HepG2 (cell line): ENCODE results near the gene NPDC1. TPM values are rescaled to one million over a fixed set of nuclear protein-coding genes. Genes with fewer than 3 reads are reported as not detected.
A peak's percentile ranks its signal among the peaks of the same experiment; 100 is the strongest.

ENCODE experiments used
- HIC2 ChIP-seq: sonication (generic); formaldehyde crosslinking; IDR thresholded peaks from 2 replicates; pipeline ENCODE4 v1.9.0; 2022; ENCODE audit warnings: low read depth, missing genetic modification reagents
- KDM4B ChIP-seq: sonication (generic); formaldehyde crosslinking; IDR thresholded peaks from 2 replicates; pipeline ENCODE4 v1.4.0; 2020; ENCODE audit warnings: missing genetic modification reagents
- MIER2 ChIP-seq: IDR thresholded peaks from 2 replicates; pipeline ENCODE4 v1.6.1; 2016; ENCODE audit warnings: missing biosample characterization, missing genetic modification reagents
- MXD4 ChIP-seq: IDR thresholded peaks from 2 replicates; pipeline ENCODE4 v1.6.1; 2016; ENCODE audit warnings: mild to moderate bottlenecking, missing biosample characterization, missing genetic modification reagents
- MYPOP ChIP-seq: sonication (generic); formaldehyde crosslinking; IDR thresholded peaks from 2 replicates; pipeline ENCODE4 v1.8.1; 2023; ENCODE audit warnings: mild to moderate bottlenecking, moderate library complexity, missing genetic modification reagents
- PAX8 ChIP-seq: sonication (generic); formaldehyde crosslinking; IDR thresholded peaks from 2 replicates; pipeline ENCODE4 v1.8.0; 2022; ENCODE audit warnings: mild to moderate bottlenecking, missing genetic modification reagents, borderline replicate concordance
- PPARG ChIP-seq: conservative IDR thresholded peaks from 2 replicates; pipeline ENCODE4 v1.6.1; 2016; ENCODE audit warnings: missing biosample characterization, missing genetic modification reagents
- RAD51 ChIP-seq: fragments of 450-650 bp; IDR thresholded peaks from 2 replicates; pipeline ENCODE4 v1.6.1; 2016; ENCODE audit warnings: borderline replicate concordance
- SCMH1 ChIP-seq: sonication (generic); formaldehyde crosslinking; IDR thresholded peaks from 2 replicates; pipeline ENCODE4 v1.9.0; 2021; ENCODE audit warnings: missing genetic modification reagents, mild to moderate bottlenecking, borderline replicate concordance
- SOX5 ChIP-seq: IDR thresholded peaks from 2 replicates; pipeline ENCODE4 v1.6.1; 2016; ENCODE audit warnings: borderline replicate concordance
- SUZ12 ChIP-seq: fragments of 150-350 bp; IDR thresholded peaks from 2 replicates; pipeline ENCODE4 v1.6.1; 2014; ENCODE audit warnings: low read depth, low read length
- ZBTB8A ChIP-seq: sonication (generic); formaldehyde crosslinking; IDR thresholded peaks from 2 replicates; pipeline ENCODE4 v1.4.0; 2020; ENCODE audit warnings: mild to moderate bottlenecking, low read depth, missing genetic modification reagents, borderline replicate concordance
- ZFP36L2 ChIP-seq: sonication (generic); formaldehyde crosslinking; IDR thresholded peaks from 2 replicates; pipeline ENCODE4 v1.4.0; 2020; ENCODE audit warnings: missing genetic modification reagents
- ZNF3 ChIP-seq: IDR thresholded peaks from 2 replicates; pipeline ENCODE4 v1.7.0; 2017; ENCODE audit warnings: inconsistent platforms
- ZNF318 ChIP-seq: sonication (generic); formaldehyde crosslinking; IDR thresholded peaks from 2 replicates; pipeline ENCODE4 v1.4.0; 2020; ENCODE audit warnings: mild to moderate bottlenecking, missing genetic modification reagents
- ZNF761 ChIP-seq: sonication (generic); formaldehyde crosslinking; conservative IDR thresholded peaks from 2 replicates; pipeline ENCODE4 v1.4.0; 2020; ENCODE audit warnings: mild to moderate bottlenecking, missing genetic modification reagents
- ZNF780A ChIP-seq: sonication (generic); formaldehyde crosslinking; IDR thresholded peaks from 2 replicates; pipeline ENCODE4 v1.8.0; 2022; ENCODE audit warnings: mild to moderate bottlenecking, missing genetic modification reagents, moderate library complexity
- polyA plus RNA-seq, 8 experiments: library from polyadenylated mRNA; depleted of rRNA in 3 of 8; stranded (reverse) in 7 of 8; unstranded in 1 of 8; fragments of >200 nt; fragmentation: Illumina TruSeq in 4 of 8; extraction: Trizol in 4 of 8; gene quantifications; 2 replicates each; pipeline versions ENCODE4 v1.2.1 to v1.2.3, GENCODE V29; 2011 to 2016; ENCODE audit warnings: low read depth in 4 of 8, missing spikeins in 1 of 8, mixed read lengths in 1 of 8; ENCODE audit not compliant: insufficient read depth in 1 of 8
- total RNA-seq, 5 experiments: library from RNA; depleted of rRNA; stranded (reverse); fragments of >200 nt; fragmentation: Illumina TruSeq; extraction: Trizol; gene quantifications; 2 replicates each; pipeline ENCODE4 v1.2.3, GENCODE V29; 2016; ENCODE audit warnings: low read depth in 1 of 5
- TF ChIP-seq, protein P1 (sequence below): sonication (generic); formaldehyde crosslinking; IDR thresholded peaks from 2 replicates; pipeline ENCODE4 v1.4.0; 2020; ENCODE audit warnings: mild to moderate bottlenecking, missing genetic modification reagents

The NPDC1 gene
- total and polyA plus RNA-seq, 2 of the 13 experiments (the other 11 are each of a cell fraction or from before 2014, with no cell fraction given): 0.84 to 5.4 TPM

DNA sequence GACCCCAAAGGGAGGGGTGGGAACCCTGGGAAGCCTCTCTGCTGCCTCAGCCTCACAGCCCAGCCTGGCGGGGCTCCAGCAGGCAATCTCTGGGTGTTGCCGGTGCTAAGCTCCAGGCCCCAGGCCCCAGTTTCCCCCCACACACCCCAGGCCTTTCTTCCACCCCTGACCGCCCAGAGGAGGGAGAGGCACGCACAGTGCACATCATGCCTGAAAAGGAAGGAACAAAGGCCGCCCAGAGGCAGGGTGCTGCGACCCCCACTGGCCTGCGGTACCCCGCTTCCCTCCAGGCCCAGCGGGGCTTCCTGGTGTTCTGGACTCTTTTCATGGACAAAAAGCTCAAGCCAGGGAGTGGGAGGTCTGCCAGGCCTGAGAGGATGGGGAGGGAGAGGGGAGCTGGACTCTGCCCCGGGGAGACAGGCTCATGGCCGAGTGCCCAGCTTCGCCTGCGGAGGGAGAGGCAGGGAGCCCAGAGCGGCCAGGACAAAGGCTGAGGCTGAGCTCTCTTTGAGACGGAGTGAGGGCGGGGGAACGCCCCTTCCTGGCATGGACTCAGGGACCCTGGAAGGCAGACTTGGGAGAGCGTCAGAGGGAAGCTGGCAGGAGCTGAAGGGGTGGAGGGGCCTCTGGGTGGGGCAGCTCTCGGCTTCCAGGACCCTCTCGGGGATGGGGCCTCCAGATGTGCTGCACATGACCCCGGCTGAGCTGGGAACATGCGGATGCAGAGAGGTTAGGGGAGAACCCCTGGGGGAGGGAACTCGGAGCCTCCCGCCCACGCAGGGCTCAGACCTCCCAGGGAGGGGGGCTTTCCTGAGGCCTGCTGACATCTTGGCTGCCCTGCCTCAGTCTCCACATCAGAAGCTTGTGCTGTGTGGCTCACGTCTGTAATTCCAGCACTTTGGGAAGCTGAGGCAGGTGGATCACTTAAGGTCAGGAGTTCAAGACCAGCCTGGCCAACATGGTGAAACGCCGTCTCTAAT lies 9.7 kb upstream of the NPDC1 start (continued):
- no peak for TF ChIP-seq ZNF318 (CRISPR knock-in tag)
- no peak for TF ChIP-seq MYPOP
- TF ChIP-seq HIC2 (CRISPR knock-in tag): peak; percentile 91
- TF ChIP-seq SUZ12: no peak
- TF ChIP-seq MIER2 (CRISPR knock-in tag): peak; percentile 73; the same call in 1 of the 2 replicates
- no peak for TF ChIP-seq RAD51
- TF ChIP-seq ZNF780A (CRISPR knock-in tag): no peak
- no peak for TF ChIP-seq ZBTB8A (CRISPR knock-in tag)
- TF ChIP-seq PAX8 (CRISPR knock-in tag): no peak
- TF ChIP-seq KDM4B (CRISPR knock-in tag): no peak
- TF ChIP-seq SOX5 (CRISPR knock-in tag): peak; percentile 43; the same call in 1 of the 2 replicates
- no peak for TF ChIP-seq ZFP36L2
- TF ChIP-seq, protein P1, sequence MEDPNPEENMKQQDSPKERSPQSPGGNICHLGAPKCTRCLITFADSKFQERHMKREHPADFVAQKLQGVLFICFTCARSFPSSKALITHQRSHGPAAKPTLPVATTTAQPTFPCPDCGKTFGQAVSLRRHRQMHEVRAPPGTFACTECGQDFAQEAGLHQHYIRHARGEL (CRISPR knock-in tag): 0 out of 2 replicates have a peak, but pooled peaks have one; percentile 10
- no peak for TF ChIP-seq SCMH1 (CRISPR knock-in tag)
- TF ChIP-seq PPARG (CRISPR knock-in tag): no peak
- TF ChIP-seq MXD4 (CRISPR knock-in tag): no peak
- no peak for TF ChIP-seq ZNF761 (CRISPR knock-in tag)
- no peak for TF ChIP-seq ZNF3
